ENCODE data around the gene DHX40.
"Not testable (repeated sequence)": the region's sequence is repeated elsewhere in the genome, so short reads cannot be mapped to it uniquely, and the experiment has no call there.

DHX40 gene

GRCh38 chr17:59565171-59565958 is at the start of gene DHX40:
Gene DHX40, plus strand, starts transcription at chr17:59565610. Its CDS starts 62 bp downstream, at chr17:59565672.
- peak; percentile 96 for DNase-seq

- no peak for DNase-seq
Measured at GRCh38 chr17:59516451-59516850, 49.0 kb upstream of the DHX40 start.

GRCh38 chr17:59519132-59519531 is 46.3 kb upstream of the DHX40 start:
- no peak for DNase-seq

GRCh38 chr17:59520251-59520650 is 45.2 kb upstream of the DHX40 start:
- no peak for DNase-seq

GRCh38 chr17:59521465-59522126 is 43.8 kb upstream of the DHX40 start:
- DNase-seq: peak; percentile 60

GRCh38 chr17:59524930-59525329 is 40.5 kb upstream of the DHX40 start:
- not testable (repeated sequence) for DNase-seq

- no peak for DNase-seq
Measured at GRCh38 chr17:59525668-59526067, 39.7 kb upstream of the DHX40 start.

GRCh38 chr17:59526451-59526850 is 39.0 kb upstream of the DHX40 start:
- no peak for DNase-seq

GRCh38 chr17:59527325-59527917 is 38.0 kb upstream of the DHX40 start:
- no peak for DNase-seq

- no peak for DNase-seq
Measured at GRCh38 chr17:59527931-59528330, 37.5 kb upstream of the DHX40 start.

GRCh38 chr17:59530531-59530930 is 34.9 kb upstream of the DHX40 start:
- no peak for DNase-seq

GRCh38 chr17:59533694-59534093 is 31.7 kb upstream of the DHX40 start:
- DNase-seq: no peak

- DNase-seq: peak; percentile 16
Measured at GRCh38 chr17:59534583-59534982, 30.8 kb upstream of the DHX40 start.

GRCh38 chr17:59538195-59538909 is 27.1 kb upstream of the DHX40 start:
- no peak for DNase-seq

GRCh38 chr17:59542960-59543635 is 22.3 kb upstream of the DHX40 start:
- no peak for DNase-seq

- DNase-seq: no peak
Measured at GRCh38 chr17:59545942-59546341, 19.5 kb upstream of the DHX40 start.

- no peak for DNase-seq
Measured at GRCh38 chr17:59547131-59547915, 18.1 kb upstream of the DHX40 start.

GRCh38 chr17:59548985-59549384 is 16.4 kb upstream of the DHX40 start:
- not testable (repeated sequence) for DNase-seq

- no peak for DNase-seq
Measured at GRCh38 chr17:59550703-59551102, 14.7 kb upstream of the DHX40 start.

- DNase-seq: no peak
Measured at GRCh38 chr17:59558039-59558438, 7.4 kb upstream of the DHX40 start.

GRCh38 chr17:59558953-59559352 is 6.5 kb upstream of the DHX40 start:
- peak; percentile 6 for DNase-seq

GRCh38 chr17:59561042-59561441 is 4.4 kb upstream of the DHX40 start:
- peak; percentile 64 for DNase-seq

Measured in DMS53 (cell line).